GM21619 (cell line): ENCODE measurements around the gene GLRA2.
A peak's percentile ranks its signal among the peaks of the same experiment; 100 is the strongest.

Experiments
- ATAC-seq: cut with Tn5 transposase; IDR thresholded peaks from one replicate; pipeline ENCODE4 v1.9.1; 2021; ENCODE audit not compliant: unreplicated experiment

Gene GLRA2

DNA sequence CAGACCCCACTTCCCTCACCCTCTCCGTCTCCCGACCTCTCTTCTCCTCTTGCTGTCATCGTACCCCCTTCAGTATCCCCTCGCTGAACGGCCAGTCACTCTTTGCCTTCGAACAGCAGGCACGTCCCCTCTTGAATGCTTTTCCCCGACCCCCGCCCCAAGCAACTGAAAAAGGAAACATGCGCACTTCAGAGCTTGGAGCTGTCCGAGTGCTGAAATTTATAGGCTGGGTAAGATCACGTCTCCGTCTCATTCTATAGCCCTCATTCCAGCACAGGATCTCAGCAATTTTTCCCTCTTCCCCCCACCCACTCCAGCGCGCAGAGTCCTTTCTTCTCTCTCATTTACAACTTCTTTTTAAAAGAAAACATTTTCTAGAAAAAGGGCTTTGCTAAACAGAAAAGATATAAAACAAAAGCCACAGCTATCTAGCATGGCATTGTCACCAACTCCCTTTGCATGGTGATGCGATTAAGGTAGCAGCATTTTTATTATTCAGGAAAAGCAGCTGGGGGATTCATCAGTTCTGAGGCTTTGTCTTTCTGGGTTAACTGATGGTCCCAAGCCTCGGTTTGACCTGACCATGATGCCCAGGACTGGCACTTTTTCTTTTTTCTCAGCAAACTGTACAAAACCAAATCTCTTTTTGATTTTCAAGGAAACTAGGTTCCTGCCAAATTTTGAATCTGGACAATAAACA is at the start of gene GLRA2:
Gene GLRA2, plus strand, starts transcription at position 247 of the 700 bp plus-strand sequence. CDS start 522 bp downstream, outside the sequence.
- ATAC-seq, result no peak

DNA sequence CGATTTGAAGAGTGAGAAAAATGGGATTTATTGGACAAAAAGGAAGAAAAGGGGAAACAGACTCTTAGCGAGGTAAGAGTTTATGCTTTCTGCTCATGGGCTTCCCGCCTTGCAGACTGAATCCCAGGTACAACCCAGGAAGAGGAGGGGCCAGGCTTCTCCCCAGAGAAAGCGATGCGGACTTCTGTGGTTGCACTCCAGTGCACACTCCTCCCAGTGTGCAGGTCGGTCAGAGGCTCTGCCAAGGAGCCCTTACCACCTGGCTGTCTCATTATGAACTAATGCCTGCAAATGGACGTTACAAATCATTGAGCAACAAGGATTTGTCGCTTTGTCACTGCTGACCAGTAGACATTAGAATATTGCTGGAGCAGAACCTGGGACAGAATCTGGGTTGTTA is 39.9 kb upstream of the GLRA2 start:
- no peak for ATAC-seq

DNA sequence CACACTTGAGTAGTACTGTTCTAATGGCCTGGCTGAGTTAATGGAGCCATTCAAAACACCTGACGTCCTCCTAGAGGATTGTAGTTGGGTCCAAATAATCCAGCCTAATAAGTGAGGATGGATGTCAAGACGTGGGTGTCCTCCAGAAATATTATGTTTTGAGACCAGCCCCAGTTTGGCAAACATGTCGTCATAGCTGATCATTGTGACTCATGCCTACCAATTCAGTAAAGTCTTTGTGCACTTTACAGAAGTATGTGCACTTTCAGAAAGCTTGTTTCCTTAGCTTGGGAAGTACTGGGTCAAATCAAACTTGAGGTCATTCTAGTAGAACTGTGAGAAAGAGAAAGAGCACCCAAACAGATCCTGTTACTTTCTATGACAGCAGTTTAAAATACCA is 37.6 kb upstream of the GLRA2 start:
- no peak for ATAC-seq

DNA sequence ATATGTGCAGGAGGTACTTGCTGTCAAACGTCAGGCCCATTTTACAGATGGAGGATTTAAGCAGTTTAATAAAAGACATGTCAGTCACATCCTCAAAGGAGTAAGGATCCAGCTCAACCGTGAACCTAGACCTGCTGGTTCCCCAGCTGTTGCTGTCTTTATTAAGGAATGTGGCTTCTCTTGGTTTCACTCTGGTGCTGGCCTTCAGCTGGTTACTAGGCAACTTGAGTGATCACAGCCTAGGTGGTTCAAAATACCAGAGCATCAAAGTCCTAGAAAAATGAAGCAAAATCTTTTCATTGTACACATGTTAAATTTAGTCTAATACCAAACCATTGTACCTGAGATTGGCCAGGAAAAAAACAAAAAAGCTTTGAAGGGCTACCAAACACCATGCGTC is 32.7 kb upstream of the GLRA2 start:
- ATAC-seq, result peak; percentile 34

DNA sequence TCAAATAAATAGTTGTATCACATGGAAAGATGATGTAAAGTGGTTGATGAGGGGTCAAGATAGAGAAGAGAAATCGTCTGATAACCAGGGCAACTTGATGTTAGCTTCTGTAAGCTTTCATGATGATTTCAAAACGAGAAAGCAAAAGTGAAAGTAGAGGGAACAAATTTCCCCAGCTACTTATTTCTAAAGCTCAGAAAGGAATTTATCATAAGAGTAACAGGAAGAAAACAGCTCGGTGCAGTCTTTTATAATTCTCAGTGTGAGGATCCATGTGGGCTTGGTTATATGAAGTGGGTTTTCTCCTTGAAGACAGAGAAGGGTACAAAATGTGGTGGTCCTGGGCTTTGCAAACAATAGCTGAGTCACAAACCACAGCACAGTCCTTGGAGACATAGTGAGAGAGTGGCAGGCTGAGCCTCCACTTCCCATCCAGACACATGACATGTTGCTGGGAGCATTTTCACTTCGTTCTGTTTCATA is 32.1 kb upstream of the GLRA2 start:
- peak; percentile 74 for ATAC-seq

DNA sequence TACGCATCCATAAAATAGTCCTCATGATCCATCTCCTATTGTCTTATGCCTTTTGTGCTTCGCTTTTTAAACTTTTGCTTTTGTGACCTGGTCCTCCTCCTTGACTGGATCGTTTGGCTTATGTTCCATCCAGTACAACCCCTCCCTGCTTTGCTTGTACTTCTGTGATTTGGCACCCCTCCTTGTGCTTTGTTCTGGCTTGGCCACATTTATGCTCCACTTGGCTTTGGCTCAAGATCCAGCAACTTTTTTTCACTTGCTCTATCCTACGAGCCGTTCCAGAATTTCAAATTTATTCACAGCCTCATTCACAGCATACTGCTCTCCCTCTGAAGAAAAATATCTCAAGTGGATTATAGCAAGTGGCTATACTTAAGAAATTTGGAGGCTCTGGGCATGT is 28.0 kb upstream of the GLRA2 start:
- no peak for ATAC-seq

DNA sequence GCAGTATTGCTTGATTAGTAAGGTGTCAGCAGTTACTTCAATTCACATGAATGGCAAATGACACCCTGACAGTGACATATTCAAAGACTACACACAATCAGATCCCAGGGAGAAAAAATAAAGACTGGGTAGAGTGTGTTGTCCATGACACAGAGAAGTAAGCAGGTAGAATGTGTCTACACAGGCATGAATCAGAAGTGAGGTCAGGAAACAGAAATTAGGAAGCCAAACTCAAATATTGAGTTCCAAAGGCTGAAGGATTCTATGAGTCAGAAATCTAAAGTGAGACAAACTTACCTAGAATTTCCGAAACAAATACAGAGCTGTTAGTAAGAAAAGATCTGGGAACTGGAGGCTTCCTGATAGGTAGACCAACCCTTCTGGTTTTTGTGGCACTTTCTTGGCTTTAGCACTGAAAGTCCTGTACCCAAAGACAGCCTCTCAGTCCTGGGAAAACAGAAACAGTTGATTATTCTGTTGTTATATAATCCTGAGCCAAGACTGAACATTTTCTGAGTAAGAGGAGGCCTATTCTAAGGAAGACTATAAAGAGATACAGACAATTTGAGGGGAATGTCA is 24.3 kb upstream of the GLRA2 start:
- no peak for ATAC-seq

DNA sequence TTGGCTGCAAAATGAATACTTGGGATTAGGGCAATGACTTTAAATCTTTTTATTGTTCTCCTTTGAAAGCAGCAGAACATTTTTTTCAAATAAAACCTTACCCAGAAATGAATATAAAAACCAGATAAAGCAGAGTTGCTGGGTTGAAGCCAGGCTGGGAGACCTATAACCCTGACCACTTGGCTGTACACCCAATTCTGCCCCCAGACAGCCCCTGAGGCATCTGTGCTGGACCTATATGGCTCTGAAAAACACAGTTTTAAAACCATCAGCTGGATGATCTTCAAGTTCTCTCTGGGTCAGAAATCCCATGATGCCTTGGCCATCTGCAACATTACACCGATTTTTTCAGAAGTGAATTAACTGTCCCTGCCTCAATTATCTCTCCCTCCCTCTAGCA is 23.7 kb upstream of the GLRA2 start:
- no peak for ATAC-seq

DNA sequence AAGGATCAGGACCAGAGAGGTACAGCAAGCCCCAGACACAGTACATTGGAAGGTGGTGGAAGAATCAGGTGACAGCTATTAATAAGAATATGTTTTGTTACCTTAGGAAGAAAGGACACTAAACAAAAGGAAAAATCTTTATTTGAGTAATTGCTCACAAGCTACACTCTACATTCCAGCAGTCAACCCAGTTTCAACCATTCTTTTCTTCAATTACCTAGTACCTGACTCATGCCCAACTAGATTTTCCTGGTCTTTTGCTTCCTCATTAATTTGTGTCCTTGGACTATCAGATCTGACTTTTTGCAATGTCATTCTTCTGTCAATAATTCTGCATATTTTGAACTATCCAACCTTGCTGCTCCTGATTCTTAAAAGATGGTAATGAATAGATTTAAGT is 22.5 kb upstream of the GLRA2 start:
- ATAC-seq, result no peak

DNA sequence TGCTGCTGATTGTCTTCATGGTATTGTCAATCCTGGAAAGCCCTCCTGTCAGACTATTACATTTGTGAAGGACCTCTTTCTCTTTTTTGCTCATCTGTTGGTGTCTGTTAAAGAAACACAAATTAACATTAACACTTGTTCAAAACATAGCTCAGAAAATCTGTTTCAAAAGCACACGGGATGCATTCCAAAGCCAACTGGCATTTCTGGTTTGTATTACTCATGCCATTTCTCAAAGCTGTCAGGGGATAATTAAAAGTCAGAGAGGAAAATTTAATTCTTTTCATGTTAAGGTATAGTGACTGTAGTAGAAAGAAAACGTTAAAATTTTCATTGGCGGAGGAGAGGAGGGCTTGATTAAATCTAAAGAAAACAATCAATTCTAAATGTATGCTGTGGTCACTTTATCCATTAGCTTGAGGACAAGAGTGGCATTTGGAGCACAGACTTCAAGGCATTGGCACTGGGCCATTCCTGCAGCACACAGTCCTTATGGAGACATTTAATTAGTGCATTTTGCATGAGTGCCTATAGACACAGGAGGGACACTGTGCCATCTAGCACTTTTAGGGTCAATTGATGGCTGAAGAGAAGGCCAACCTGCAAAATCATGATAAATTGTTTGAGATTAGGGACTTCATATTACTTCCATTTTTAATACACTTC is 21.2 kb upstream of the GLRA2 start:
- no peak for ATAC-seq

DNA sequence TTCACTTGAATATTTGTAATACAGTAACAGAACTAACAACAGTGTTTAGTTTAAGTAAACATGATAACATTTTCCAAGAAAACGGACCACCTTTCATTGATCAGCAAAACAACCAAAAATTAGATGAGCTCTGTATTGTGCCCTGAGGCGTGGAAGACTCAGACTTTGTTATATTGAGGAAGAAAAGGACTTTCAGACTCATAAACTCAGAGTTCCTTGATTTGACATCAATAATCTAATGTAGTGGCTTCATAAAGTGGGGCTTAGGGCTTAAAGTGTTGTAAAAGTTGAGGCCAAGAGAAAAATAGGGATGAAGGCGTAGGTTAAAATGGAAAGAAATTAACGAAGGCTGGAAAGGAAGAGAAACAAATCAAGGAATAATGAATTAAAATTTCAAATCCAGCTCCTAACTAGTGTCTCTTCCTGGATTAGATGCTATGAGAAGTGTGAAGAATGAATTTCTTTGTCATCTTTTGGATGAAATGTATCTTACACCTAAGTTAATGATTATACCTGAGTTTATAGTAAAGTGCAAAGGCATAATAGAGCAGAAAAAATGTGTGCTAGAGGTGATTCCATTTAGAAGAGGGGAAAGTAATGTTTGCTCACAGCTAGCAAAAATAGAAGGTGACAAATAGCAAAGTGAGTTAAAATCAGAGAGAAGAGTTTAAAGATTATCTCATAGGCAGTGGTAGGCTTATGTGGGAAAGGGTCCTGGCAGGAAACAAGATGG is 19.8 kb upstream of the GLRA2 start:
- ATAC-seq, result no peak

DNA sequence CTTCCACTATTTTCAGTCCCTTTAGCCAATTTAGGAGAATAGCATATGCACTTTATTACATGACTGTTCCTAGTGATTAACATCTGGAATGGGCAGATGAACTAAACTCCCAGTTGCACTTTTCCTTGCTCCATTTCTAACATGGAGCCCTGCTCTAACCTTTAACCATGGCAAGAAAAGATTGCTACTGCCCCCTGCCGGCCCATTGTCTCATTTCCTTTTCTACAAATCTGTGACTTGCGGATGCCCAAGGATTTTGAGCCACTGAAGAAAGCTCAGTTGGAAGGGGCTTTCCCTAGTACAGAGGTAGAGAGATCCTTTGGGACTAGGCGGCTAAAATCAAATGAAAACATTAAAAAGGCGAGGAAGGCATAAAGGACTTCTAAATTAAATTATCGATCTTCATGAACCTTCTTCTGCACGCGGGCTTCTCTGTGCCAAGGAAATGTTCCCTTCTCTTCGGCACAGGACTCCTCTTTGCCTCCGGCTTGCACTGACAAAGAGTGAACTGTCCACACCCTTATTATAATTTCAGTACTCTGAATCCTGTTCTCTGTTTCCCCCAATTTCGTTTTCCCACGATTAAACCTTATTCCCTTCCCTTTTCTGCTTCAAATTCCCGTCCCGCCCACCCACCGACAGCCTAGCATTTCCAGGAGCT is 577 bp upstream of the GLRA2 start:
- no peak for ATAC-seq

DNA sequence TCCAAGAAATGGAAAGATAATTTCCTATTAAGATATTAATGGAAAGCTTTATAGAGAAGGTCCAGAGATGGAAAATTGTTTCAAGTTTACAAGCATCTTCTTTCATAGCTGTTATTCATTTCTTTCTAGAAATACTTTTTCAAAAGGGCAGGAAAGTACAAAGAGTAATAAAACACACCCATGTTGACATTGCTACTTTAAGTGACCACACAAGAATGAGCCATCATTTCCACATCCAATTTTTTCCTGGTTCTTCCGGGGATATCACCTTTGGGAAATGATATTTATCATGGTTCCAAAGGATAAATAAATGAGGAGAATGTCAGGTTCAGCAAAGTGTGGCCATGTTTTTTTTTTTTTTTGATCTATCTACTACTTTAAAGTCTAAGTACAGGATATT is 4.5 kb downstream of the GLRA2 start:
- ATAC-seq, result no peak

DNA sequence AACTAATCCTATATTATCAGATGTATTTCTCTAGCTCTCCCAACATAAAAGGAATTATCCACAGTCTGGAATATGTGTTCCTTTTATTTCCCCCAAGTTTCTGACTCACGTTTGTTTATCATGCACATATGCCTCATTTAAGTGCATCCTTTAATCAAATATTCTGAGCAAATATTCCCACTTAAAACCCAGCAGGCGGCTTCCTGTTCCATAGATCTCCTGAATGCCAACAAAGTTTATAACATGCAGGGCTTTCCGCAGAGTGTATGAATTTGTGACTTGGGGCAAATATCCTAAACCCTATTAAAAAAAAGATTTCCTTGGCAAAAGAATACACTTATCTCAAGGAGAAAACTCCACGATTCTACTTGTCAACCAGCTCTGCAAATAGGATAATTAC is 16.9 kb downstream of the GLRA2 start:
- ATAC-seq, result no peak

DNA sequence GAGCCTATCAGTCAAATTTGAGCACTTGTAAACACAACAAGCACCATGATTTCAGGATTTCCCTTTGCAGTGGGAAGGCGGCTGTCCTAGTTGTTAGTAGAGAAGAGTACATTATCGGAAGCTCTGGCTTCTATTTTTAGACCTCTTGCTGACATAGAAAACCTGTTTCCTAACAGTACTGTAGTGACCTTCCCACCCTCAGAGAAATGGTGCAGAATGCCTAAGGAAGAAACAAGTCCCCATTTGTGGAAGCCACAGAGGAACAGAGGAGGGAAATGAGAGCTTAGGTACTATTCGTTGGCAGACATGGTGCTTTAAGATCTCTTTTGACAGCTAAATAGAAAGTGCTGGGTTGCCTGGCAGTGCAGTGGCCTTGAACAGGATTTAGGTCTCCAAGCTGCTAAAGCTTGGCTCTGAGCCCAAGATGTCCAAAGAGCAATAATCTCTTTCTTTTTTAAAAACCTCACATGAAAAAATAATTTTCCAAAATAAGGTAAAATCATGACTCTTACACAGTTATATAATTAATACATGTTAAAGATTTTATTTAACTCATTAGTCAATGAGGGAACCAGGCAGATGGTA is 24.9 kb downstream of the GLRA2 start:
- ATAC-seq, result no peak

DNA sequence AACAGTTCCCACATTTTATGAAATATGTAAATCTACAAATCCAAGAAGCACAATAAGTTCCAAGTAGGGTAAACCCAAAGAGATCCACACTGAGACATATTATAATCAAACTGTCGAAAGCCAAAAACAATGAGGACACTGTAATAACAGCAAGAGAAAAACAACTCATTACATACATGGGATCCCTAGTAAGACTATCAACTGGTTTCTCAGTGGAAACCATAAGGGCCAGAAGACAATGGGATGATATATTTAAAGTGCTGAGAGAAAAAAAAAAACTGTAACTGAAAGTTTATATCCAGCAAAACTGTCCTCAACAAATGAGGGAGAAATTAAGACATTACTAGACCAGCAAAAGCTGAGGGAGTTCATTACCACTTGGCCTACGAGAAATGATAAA is 34.7 kb downstream of the GLRA2 start:
- ATAC-seq, result no peak

DNA sequence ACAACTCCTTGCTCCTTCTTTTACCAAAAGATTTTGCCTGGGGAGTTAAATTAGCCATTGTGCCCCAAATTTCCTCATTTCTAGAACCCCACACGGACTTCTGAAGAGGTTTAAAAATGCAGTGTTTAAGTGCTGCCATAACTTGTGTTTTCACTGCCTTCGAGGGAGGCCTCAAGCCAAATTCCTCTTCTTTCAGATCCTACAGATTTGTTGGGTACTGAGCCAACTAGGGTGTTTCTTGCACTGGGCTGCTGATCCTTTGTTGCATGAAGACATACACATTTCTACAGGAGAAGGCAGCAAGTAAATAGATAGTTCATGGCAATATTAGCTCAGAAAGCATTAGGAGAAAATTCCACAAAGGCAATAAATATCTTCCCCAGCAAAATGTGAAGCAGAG is 43.8 kb downstream of the GLRA2 start:
- ATAC-seq, result no peak

DNA sequence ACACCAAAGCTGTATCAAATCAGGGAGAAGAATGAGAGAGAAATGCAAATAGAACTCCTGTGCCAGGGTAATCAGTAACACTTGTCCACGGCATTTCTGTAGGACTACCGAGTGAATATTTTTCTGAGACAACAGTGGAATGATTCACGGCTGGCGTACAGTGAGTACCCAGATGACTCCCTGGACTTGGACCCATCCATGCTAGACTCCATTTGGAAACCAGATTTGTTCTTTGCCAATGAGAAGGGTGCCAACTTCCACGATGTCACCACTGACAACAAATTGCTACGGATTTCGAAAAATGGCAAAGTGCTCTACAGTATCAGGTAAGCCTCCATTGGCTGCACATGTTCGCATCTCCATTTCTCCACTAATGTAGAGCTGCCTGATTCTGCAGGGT is 51.7 kb downstream of the GLRA2 start:
- no peak for ATAC-seq

DNA sequence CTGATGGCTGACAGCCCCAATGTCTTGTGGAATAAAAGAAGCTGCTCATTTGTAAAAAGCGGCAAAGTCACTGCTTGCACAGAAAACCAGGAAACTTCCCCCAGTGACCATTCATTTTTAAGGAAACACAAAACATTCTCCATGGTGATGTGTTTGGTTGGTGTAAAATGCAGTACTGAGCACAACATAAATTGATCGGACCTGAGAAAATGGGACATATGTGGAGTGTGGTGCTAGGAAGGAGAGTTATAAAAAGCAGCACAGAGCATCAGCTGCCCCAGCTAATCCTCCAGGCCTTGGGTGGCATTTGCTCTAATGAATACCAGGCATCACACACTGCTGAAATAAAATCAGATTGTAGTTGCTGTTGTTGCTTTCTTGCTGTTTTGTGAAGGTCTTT is 55.2 kb downstream of the GLRA2 start:
- ATAC-seq, result no peak

DNA sequence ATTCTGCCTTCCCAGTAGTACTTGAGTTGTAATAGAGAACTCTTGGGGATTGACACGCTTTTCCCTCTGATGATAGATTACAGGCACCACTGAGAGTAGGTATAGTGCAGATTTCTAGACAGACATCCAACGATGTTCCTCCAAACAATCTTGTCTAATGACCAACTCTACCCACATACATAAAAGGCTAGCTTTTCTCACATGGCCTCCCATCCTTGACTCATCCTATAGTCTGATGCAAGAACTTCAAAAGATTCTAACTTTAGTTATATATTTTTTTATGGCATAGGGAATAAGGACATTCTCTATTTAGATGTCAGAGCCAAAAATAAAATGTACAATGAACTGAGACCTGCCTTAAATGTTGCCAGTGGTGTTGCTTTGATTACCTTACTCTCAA is 60.9 kb downstream of the GLRA2 start:
- ATAC-seq, result no peak
